Breast epithelium (tissue), 4 donors: Measurements from ENCODE around the gene VEGFD. TPM values are rescaled to one million over a fixed set of nuclear protein-coding genes. Genes with fewer than 3 reads are reported as not detected.

Experiments
- DNase-seq, 2 donors: peaks; one replicate each; pipeline ENCODE4 v3.0.0-alpha.2; 2019; ENCODE audit warnings: low spot score in 2 of 2
- H3K27ac ChIP-seq, 2 donors: fragments of 200-600 bp; sonication (generic) in 1 of 2; one replicate each; pipeline ENCODE4 v1.5.1; 2016 to 2019; ENCODE audit warnings: mild to moderate bottlenecking in 1 of 2
- H3K27me3 ChIP-seq, 2 donors: fragments of 200-600 bp; sonication (generic) in 1 of 2; one replicate each; pipeline versions ENCODE4 v1.5.1 to v1.6.0; 2017 to 2019; ENCODE audit warnings: control low read depth in 1 of 2, mild to moderate bottlenecking in 1 of 2
- H3K36me3 ChIP-seq: fragments of 200-600 bp; one replicate; pipeline ENCODE4 v1.5.1; 2019
- H3K4me1 ChIP-seq, 2 donors: fragments of 200-600 bp; sonication (generic); one replicate each; pipeline ENCODE4 v1.5.1; 2016 to 2019; ENCODE audit warnings: control low read depth in 1 of 2
- H3K4me3 ChIP-seq, 3 donors: fragments of 200-600 bp; sonication (generic); 1 replicate in 2 of 3; 2 replicates in 1 of 3; pipeline ENCODE4 v1.5.1; 2016 to 2019; ENCODE audit warnings: mild to moderate bottlenecking in 3 of 3, moderate library complexity in 2 of 3
- H3K9me3 ChIP-seq, 2 donors: fragments of 200-600 bp; sonication (generic) in 1 of 2; one replicate each; pipeline ENCODE4 v1.5.1; 2016 to 2019; ENCODE audit warnings: control low read depth in 1 of 2
- POLR2A ChIP-seq: fragments of 450-650 bp; IDR thresholded peaks from one replicate; pipeline ENCODE4 v1.6.1; 2016; ENCODE audit warnings: antibody characterized with exemption, mild to moderate bottlenecking, moderate library complexity
- POLR2AphosphoS5 ChIP-seq, 3 donors: sonication (generic); formaldehyde crosslinking; IDR thresholded peaks; one replicate each; pipeline ENCODE4 v1.6.1; 2017; ENCODE audit warnings: antibody characterized with exemption in 3 of 3
- intact Hi-C: fragments of 100-400 bp; cut with DNase I; formaldehyde crosslinking; loops from one replicate; pipeline ENCODE4 v1.15.1; 2023; ENCODE audit warnings: low total_unique reads
- total RNA-seq, 3 donors: library from RNA; depleted of rRNA; stranded (reverse); fragments of >200 nt; gene quantifications; one replicate each; pipeline ENCODE4 v1.1.0, GENCODE V29; 2016
- TF ChIP-seq, protein P1 (sequence below), 3 donors: fragments of 450-650 bp; IDR thresholded peaks; one replicate each; pipeline ENCODE4 v1.5.1; 2016 to 2017; ENCODE audit warnings: antibody characterized with exemption in 3 of 3, mild to moderate bottlenecking in 3 of 3, moderate library complexity in 3 of 3

VEGFD gene
- total RNA-seq, 3 donors from 2014 or later: 6.0 to 10.2 (median 7.0) TPM

DNA sequence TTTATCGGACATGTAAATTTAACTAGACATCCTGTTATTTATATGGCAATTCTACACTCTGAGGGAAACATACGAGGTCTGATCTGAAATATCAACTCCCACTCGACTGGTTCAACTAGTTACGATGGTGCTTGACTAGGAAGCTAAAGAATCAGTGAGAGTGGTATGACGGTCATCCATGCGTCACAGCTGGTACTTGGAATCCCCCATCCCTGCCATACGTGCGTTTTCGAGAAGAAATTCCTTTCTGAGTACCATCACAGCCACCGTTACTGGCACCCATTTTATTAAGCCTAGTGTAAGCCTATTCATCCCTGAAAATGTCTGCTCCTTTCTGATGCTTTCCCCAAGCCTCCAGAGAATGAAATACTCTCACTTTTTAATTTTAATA is 48.2 kb downstream of the VEGFD start:
- Histone ChIP-seq H3K36me3 (no peaks in the 10 kb centered on the region), H3K4me1 (no peaks in the 10 kb centered on the region), H3K27me3 (peaks cover 0 to 28% of the 10 kb centered on the region in 2 donors), H3K27ac (peak overlapping the region; percentile 65 to 81), H3K9me3 (no peaks in the 10 kb centered on the region), H3K4me3 (peak overlapping the region; percentile 57 to 73 (median 72))
- intact Hi-C loops: no loop called here
- peak in 1 of 2 donors; percentile 22 for DNase-seq
- TF ChIP-seq, protein P1, sequence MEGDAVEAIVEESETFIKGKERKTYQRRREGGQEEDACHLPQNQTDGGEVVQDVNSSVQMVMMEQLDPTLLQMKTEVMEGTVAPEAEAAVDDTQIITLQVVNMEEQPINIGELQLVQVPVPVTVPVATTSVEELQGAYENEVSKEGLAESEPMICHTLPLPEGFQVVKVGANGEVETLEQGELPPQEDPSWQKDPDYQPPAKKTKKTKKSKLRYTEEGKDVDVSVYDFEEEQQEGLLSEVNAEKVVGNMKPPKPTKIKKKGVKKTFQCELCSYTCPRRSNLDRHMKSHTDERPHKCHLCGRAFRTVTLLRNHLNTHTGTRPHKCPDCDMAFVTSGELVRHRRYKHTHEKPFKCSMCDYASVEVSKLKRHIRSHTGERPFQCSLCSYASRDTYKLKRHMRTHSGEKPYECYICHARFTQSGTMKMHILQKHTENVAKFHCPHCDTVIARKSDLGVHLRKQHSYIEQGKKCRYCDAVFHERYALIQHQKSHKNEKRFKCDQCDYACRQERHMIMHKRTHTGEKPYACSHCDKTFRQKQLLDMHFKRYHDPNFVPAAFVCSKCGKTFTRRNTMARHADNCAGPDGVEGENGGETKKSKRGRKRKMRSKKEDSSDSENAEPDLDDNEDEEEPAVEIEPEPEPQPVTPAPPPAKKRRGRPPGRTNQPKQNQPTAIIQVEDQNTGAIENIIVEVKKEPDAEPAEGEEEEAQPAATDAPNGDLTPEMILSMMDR (IDR thresholded peaks at IDR 0.05): no peak
- TF ChIP-seq POLR2A (no peak), POLR2AphosphoS5 (IDR thresholded peaks at IDR 0.05) (no peak)

DNA sequence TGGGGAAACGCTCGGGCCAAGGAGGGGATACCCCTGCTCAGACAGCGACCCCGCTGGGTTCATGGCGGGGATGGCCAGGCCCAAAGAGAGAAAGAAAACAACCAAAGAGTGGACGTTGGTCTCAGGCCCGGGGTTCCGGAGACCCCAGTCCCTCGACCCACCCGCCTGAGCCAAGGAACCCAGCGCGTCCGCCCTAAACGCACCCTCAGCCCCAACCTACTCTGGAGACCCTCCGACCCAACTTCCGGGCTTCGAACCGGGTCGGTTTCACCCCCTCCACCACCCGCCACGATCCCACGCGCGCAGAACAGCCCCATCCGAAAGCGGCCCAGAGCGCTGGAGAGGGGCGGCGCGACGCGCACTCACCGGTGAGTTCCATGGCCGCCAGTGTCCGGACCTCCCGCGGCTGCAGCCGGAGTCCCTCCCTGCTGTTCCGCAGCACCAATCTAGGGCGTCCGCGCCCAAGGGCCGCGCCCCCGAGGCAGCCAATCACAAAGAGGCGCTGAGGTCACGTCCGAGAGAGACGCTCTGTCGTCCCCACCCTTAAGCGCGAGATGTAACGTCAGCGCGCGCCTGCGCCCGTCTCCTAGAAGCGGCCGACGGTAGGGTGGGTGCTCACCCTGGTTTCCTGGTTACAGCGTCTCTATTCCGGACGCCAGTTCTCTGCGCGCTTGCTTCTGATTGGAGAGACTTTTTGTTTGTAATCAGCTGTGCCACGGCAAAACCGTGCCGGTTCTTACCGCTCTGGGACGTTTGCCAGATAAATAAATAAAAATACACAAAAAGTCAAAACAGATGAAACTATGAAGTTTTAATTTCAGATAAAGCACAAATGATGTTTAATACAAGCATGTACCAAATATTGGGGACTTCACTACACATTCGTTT is 48.8 kb downstream of the VEGFD start, which contains the start of gene PIGA:
TSS of gene PIGA (minus strand) at position 389 of the 888 bp plus-strand sequence. CDS start 3,593 bp downstream, outside the sequence.
- no peaks in the 10 kb centered on the region for H3K4me1 ChIP-seq
- peak; percentile 93 to 95 for DNase-seq
- H3K36me3 ChIP-seq: no peaks in the 10 kb centered on the region
- peak within 1 kb of the TSS; percentile 57 to 73 (median 72) for H3K4me3 ChIP-seq
- TF ChIP-seq POLR2A (peak; percentile 71), POLR2AphosphoS5 (IDR thresholded peaks at IDR 0.05) (peak; percentile 75 to 95 (median 87))
- TF ChIP-seq, protein P1 (IDR thresholded peaks at IDR 0.05): peak in 1 of 3 donors; percentile 9
- H3K27ac ChIP-seq: peak within 1 kb of the TSS; percentile 81 to 88
- no peaks in the 10 kb centered on the region for H3K9me3 ChIP-seq
- intact Hi-C loops: no loop called here
- peaks cover 0 to 24% of the 10 kb centered on the region in 2 donors for H3K27me3 ChIP-seq

DNA sequence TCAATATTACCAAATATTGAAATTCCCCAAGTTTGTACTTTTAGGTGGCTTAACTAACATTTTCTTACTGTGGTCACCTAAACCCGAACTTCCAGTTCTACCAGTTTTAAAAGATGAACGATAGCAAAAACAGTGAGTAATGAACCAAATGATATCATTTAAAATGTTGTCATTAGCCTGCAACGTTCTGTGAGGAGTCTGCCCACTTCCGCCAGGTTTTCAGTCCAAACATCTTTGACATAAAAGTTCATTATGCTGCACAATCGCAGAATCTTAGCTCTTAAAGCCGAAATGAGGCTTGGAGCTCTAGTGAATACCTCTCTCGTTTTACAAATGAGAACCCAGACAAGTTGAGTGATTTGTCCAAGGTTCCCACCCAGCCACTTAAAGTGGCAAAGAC is 49.7 kb downstream of the VEGFD start:
- peaks cover 0 to 19% of the 10 kb centered on the region in 2 donors for H3K27me3 ChIP-seq
- peak overlapping the region; percentile 81 to 88 for H3K27ac ChIP-seq
- TF ChIP-seq POLR2A (no peak), POLR2AphosphoS5 (IDR thresholded peaks at IDR 0.05) (no peak)
- TF ChIP-seq, protein P1 (IDR thresholded peaks at IDR 0.05): no peak
- H3K9me3 ChIP-seq: no peaks in the 10 kb centered on the region
- DNase-seq: no peak
- peak overlapping the region; percentile 57 to 73 (median 72) for H3K4me3 ChIP-seq
- H3K36me3 ChIP-seq: no peaks in the 10 kb centered on the region
- no peaks in the 10 kb centered on the region for H3K4me1 ChIP-seq
- intact Hi-C loops: no loop called here

DNA sequence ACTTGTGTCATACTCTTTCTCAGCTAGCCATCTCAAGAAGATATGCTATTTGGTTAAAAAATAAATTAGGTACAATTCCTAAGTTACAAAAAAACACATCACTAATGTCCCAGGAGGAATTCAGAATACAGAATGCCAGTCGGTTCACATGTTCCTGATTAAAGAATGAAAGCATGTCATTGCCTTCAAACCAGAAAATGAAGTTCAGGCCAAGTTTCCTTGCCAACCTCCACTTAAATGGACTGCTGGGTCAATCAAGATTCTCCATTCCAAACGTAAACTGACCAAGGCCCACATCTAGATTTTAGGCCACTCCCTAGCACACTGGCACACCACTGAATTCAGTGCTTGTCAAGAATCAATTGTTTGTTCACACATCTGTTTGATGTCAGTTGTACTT is 55.4 kb downstream of the VEGFD start:
- intact Hi-C loops: no loop called here
- H3K4me1 ChIP-seq: no peaks in the 10 kb centered on the region
- no peak for DNase-seq
- H3K4me3 ChIP-seq: no peak overlapping the region
- H3K9me3 ChIP-seq: no peaks in the 10 kb centered on the region
- H3K36me3 ChIP-seq: no peaks in the 10 kb centered on the region
- TF ChIP-seq, protein P1 (IDR thresholded peaks at IDR 0.05): no peak
- TF ChIP-seq POLR2AphosphoS5 (IDR thresholded peaks at IDR 0.05): no peak
- TF ChIP-seq POLR2A: no peak
- peaks cover 0 to 16% of the 10 kb centered on the region in 2 donors for H3K27me3 ChIP-seq
- no peak overlapping the region for H3K27ac ChIP-seq

DNA sequence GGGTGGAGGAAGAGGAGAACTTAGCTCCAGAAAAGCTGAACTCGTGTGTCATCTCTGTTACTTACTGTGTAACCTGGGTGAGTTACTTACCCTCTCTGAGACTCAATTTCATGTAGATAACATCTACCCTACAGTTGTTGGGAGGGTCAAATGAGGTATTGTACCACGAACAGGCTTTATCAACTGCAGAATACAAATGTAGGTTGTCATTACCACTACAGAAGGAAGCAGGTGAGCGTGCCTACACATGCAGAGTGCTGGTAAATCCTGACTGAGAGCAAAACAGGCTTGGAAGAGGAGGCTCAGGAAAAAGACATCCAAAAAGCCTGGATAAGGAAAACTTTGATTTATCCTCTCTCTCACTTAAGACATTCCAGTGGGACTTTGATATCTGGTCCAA is 56.1 kb downstream of the VEGFD start:
- Histone ChIP-seq H3K27ac (no peak overlapping the region), H3K9me3 (no peaks in the 10 kb centered on the region), H3K27me3 (peaks cover 0 to 16% of the 10 kb centered on the region in 2 donors), H3K4me3 (no peak overlapping the region), H3K36me3 (no peaks in the 10 kb centered on the region), H3K4me1 (no peaks in the 10 kb centered on the region)
- TF ChIP-seq POLR2AphosphoS5 (IDR thresholded peaks at IDR 0.05): no peak
- TF ChIP-seq, protein P1 (IDR thresholded peaks at IDR 0.05): no peak
- TF ChIP-seq POLR2A: no peak
- intact Hi-C loops: no loop called here
- no peak for DNase-seq
